Right lobe of liver (tissue), 6 donors: ENCODE measurements around the gene SEZ6L. TPM values are rescaled to one million over a fixed set of nuclear protein-coding genes. Genes with fewer than 3 reads are reported as not detected.

Source experiments
- ATAC-seq, 4 donors: fragments of 200-7000 bp; cut with Tn5 transposase; one replicate each; pipeline ENCODE4 v1.9.1; 2020; ENCODE audit warnings: mild to moderate bottlenecking in 4 of 4, moderate library complexity in 4 of 4
- DNase-seq, 3 donors: peaks; one replicate each; pipeline ENCODE4 v3.0.0-alpha.2; 2020
- H3K27ac ChIP-seq, 3 donors: fragments of 200-600 bp; one replicate each; pipeline ENCODE4 v1.8.0; 2022
- H3K27me3 ChIP-seq, 2 donors: fragments of 200-600 bp; one replicate each; pipeline ENCODE4 v1.8.0; 2022
- H3K36me3 ChIP-seq, 4 donors: fragments of 200-600 bp; sonication (generic) in 1 of 4; one replicate each; pipeline versions ENCODE4 v1.5.1 to v1.8.0; 2017 to 2022; ENCODE audit warnings: control low read depth in 1 of 4
- H3K4me1 ChIP-seq, 4 donors: fragments of 200-600 bp; sonication (generic) in 1 of 4; one replicate each; pipeline versions ENCODE4 v1.5.1 to v1.8.0; 2017 to 2022; ENCODE audit warnings: control low read depth in 1 of 4
- H3K4me3 ChIP-seq, 3 donors: fragments of 200-600 bp; one replicate each; pipeline ENCODE4 v1.8.0; 2022
- H3K9me3 ChIP-seq, 4 donors: fragments of 200-600 bp; sonication (generic) in 1 of 4; one replicate each; pipeline versions ENCODE4 v1.5.1 to v1.8.0; 2017 to 2022; ENCODE audit warnings: control low read depth in 1 of 4
- CTCF ChIP-seq, 4 donors: fragments of 200-600 bp in 3 of 4; fragments of 450-650 bp in 1 of 4; IDR thresholded peaks; one replicate each; pipeline versions ENCODE4 v1.5.1 to v1.8.0; 2016 to 2022; ENCODE audit warnings: antibody characterized with exemption in 4 of 4, mild to moderate bottlenecking in 2 of 4
- POLR2A ChIP-seq: fragments of 450-650 bp; IDR thresholded peaks from one replicate; pipeline ENCODE4 v1.6.1; 2017; ENCODE audit warnings: antibody characterized with exemption, mild to moderate bottlenecking
- WGBS: methylation state at CpG from one replicate; pipeline ENCODE4 v1.1.6; 2018; ENCODE audit warnings: low coverage, low lambda C conversion rate; ENCODE audit not compliant: insufficient coverage; ENCODE audit errors: missing lambda C conversion rate; 5-methylcytosine and 5-hydroxymethylcytosine counted together
- intact Hi-C, 2 donors: fragments of 100-400 bp; cut with DNase I; formaldehyde crosslinking; loops; one replicate each; pipeline versions ENCODE4 v1.11.2 to v1.14.1; 2022
- total RNA-seq, 6 experiments: library from RNA; depleted of rRNA in 2 of 6; stranded (reverse); fragments of >200 nt in 2 of 6; fragmentation: NEBNext Ultra II Directional in 3 of 6; extraction: Animal tissue kit (Norgen Biotek cat#: 25700) in 3 of 6; gene quantifications; one replicate each; pipeline versions ENCODE4 v1.1.0 to v1.2.4, GENCODE V29; 2016 to 2023
- donor health status: DM: no; HTN: yes; CAD: no.
- donor health status: DM: no; HTN: no; CAD: no.
- donor health status: DM: no; HTN: no; CAD: no.
- donor health status: DM: no; HTN: yes; CAD: no.
- donor health status: DM: no; HTN: yes; CAD: no.

Gene SEZ6L
- total RNA-seq, 6 experiments from 2014 or later: 0.13 TPM; not detected in 5

- intact Hi-C loops: no loop called here
- TF ChIP-seq CTCF (IDR thresholded peaks at IDR 0.05) (no peak), POLR2A (no peak)
- 50% methylated on average over 12 of the region's 12 CpGs for WGBS
- H3K4me3 ChIP-seq: no peak overlapping the region
- no peaks in the 10 kb centered on the region for H3K9me3 ChIP-seq
- no peaks in the 10 kb centered on the region for H3K4me1 ChIP-seq
- DNase-seq (no peak), ATAC-seq (no peak)
- no peaks in the 10 kb centered on the region for H3K27me3 ChIP-seq
- no peaks in the 10 kb centered on the region for H3K36me3 ChIP-seq
- H3K27ac ChIP-seq: no peak overlapping the region
Observed at GRCh38 chr22:26321469-26321913, 152.2 kb downstream of the SEZ6L start.

- no peak for TF ChIP-seq POLR2A
- TF ChIP-seq CTCF (IDR thresholded peaks at IDR 0.05): no peak
- no peak for ATAC-seq
- Histone ChIP-seq H3K4me1 (no peaks in the 10 kb centered on the region), H3K27me3 (no peaks in the 10 kb centered on the region), H3K27ac (no peak overlapping the region), H3K4me3 (no peak overlapping the region), H3K9me3 (no peaks in the 10 kb centered on the region), H3K36me3 (no peaks in the 10 kb centered on the region)
- intact Hi-C loops: no loop called here
- no peak for DNase-seq
- 59% methylated on average over 10 of the region's 11 CpGs for WGBS
Observed at GRCh38 chr22:26322179-26322905, 153.1 kb downstream of the SEZ6L start.

- WGBS: 52% methylated on average over 5 of the region's 5 CpGs
- no peaks in the 10 kb centered on the region for H3K27me3 ChIP-seq
Observed at GRCh38 chr22:26323013-26323412, 153.8 kb downstream of the SEZ6L start.

GRCh38 chr22:26324150-26324549, 154.9 kb downstream of the SEZ6L start:
- intact Hi-C loops: no loop called here
- Histone ChIP-seq H3K27ac (no peak overlapping the region), H3K9me3 (no peaks in the 10 kb centered on the region), H3K4me3 (no peak overlapping the region), H3K4me1 (no peaks in the 10 kb centered on the region), H3K36me3 (no peaks in the 10 kb centered on the region), H3K27me3 (no peaks in the 10 kb centered on the region)
- DNase-seq (no peak), ATAC-seq (no peak)
- TF ChIP-seq POLR2A: no peak
- no peak for TF ChIP-seq CTCF (IDR thresholded peaks at IDR 0.05)
- 38% methylated on average over 4 of the region's 4 CpGs for WGBS

More at GRCh38 chr22:26323013-26323412, 153.8 kb downstream of the SEZ6L start:
- Histone ChIP-seq H3K27ac (no peak overlapping the region), H3K36me3 (no peaks in the 10 kb centered on the region), H3K4me1 (no peaks in the 10 kb centered on the region), H3K4me3 (no peak overlapping the region), H3K9me3 (no peaks in the 10 kb centered on the region)
- no peak for DNase-seq
- intact Hi-C loops: no loop called here
- TF ChIP-seq CTCF (IDR thresholded peaks at IDR 0.05): no peak
- TF ChIP-seq POLR2A: no peak
- ATAC-seq: no peak
